Left lung (tissue), 10 donors: ENCODE measurements around the gene DLG2. TPM values are rescaled to one million over a fixed set of nuclear protein-coding genes. Genes with fewer than 3 reads are reported as not detected.

Experiments used
- ATAC-seq: fragments of 200-7000 bp; cut with Tn5 transposase; one replicate; pipeline ENCODE4 v1.9.1; 2020; ENCODE audit warnings: moderate library complexity
- DNase-seq, 4 donors: peaks; one replicate each; pipeline ENCODE4 v3.0.0-alpha.2; 2013 to 2020
- H3K27ac ChIP-seq, 2 donors: fragments of 200-600 bp; sonication (generic) in 1 of 2; one replicate each; pipeline versions ENCODE4 v1.5.0 to v1.8.0; 2020 to 2021
- H3K27me3 ChIP-seq, 2 donors: fragments of 200-600 bp; sonication (generic) in 1 of 2; one replicate each; pipeline versions ENCODE4 v1.5.0 to v1.8.0; 2020 to 2021
- H3K36me3 ChIP-seq, 2 donors: fragments of 200-600 bp; sonication (generic) in 1 of 2; one replicate each; pipeline versions ENCODE4 v1.5.0 to v1.8.0; 2020 to 2021
- H3K4me1 ChIP-seq, 2 donors: fragments of 200-600 bp; one replicate each; pipeline ENCODE4 v1.8.0; 2021
- H3K4me3 ChIP-seq, 2 donors: fragments of 200-600 bp; sonication (generic) in 1 of 2; one replicate each; pipeline versions ENCODE4 v1.5.0 to v1.8.0; 2020 to 2021; ENCODE audit warnings: mild to moderate bottlenecking in 1 of 2
- H3K9me3 ChIP-seq, 2 donors: fragments of 200-600 bp; sonication (generic) in 1 of 2; one replicate each; pipeline versions ENCODE4 v1.5.0 to v1.8.0; 2020 to 2021
- CTCF ChIP-seq, 2 donors: fragments of 200-600 bp; sonication (generic) in 1 of 2; IDR thresholded peaks; one replicate each; pipeline versions ENCODE4 v1.5.0 to v1.8.0; 2021; ENCODE audit warnings: antibody characterized with exemption in 2 of 2
- intact Hi-C, 2 donors: fragments of 100-400 bp; cut with DNase I; formaldehyde crosslinking; loops; one replicate each; pipeline versions ENCODE4 v1.11.2 to v1.14.2; 2022
- polyA plus RNA-seq, 6 donors: library from polyadenylated mRNA; unstranded; fragments of 120-200 nt; gene quantifications; one replicate each; pipeline ENCODE4 v1.2.1, GENCODE V29; 2013; ENCODE audit not compliant: insufficient read length in 6 of 6
- total RNA-seq, 2 donors: library from RNA; stranded (reverse); fragmentation: NEBNext Ultra II Directional; extraction: Animal tissue kit (Norgen Biotek cat#: 25700); gene quantifications; one replicate each; pipeline ENCODE4 v1.2.1, GENCODE V29; 2021
- donor health status: DM: no; HTN: yes; CAD: no.
- donor health status: DM: no; HTN: no; CAD: no.

The DLG2 gene
- total and polyA plus RNA-seq, 8 donors, result 4.5 to 15.0 (median 8.6) TPM

- intact Hi-C loops, result no loop called here
- ATAC-seq, result no peak
Observed at GRCh38 chr11:83533166-83533565, 2094.0 kb downstream of the DLG2 start.

GRCh38 chr11:83528877-83529276 is 2098.3 kb downstream of the DLG2 start:
- TF ChIP-seq CTCF (IDR thresholded peaks at IDR 0.05), result no peak
- intact Hi-C loops, result no loop called here

More at GRCh38 chr11:83533166-83533565, 2094.0 kb downstream of the DLG2 start:
- no peaks in the 10 kb centered on the region for H3K27me3 ChIP-seq
- H3K4me1 ChIP-seq, result no peaks in the 10 kb centered on the region
- H3K27ac ChIP-seq, result no peak overlapping the region
- no peak for DNase-seq
- no peak for TF ChIP-seq CTCF (IDR thresholded peaks at IDR 0.05)
- H3K9me3 ChIP-seq, result no peaks in the 10 kb centered on the region
- H3K36me3 ChIP-seq, result no peaks in the 10 kb centered on the region
- H3K4me3 ChIP-seq, result no peak overlapping the region

DNA sequence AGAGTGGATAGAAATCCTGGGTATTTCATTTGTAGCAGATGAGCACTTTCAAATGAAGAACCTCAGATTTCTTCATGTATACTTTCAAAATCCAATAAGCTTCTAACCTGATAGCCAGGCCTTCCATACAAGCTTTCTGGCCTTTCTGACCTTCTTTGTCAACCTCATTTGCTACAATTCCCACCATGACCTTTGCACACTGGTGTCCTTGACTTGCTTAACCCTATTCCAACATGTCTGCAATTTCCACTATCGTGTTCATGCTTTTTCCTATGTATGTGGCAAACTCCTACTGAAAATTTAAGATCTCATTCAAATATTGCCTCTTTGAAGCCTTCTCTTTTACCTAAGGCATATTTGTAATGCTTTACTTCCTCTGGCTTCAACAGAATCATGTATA is 2098.9 kb downstream of the DLG2 start:
- intact Hi-C loops, result no loop called here
- no peak for TF ChIP-seq CTCF (IDR thresholded peaks at IDR 0.05)
- Histone ChIP-seq H3K9me3 (no peaks in the 10 kb centered on the region), H3K4me3 (no peak overlapping the region), H3K4me1 (no peaks in the 10 kb centered on the region), H3K36me3 (no peaks in the 10 kb centered on the region), H3K27ac (no peak overlapping the region), H3K27me3 (no peaks in the 10 kb centered on the region)
- ATAC-seq, result no peak
- DNase-seq, result no peak

More at GRCh38 chr11:83528877-83529276, 2098.3 kb downstream of the DLG2 start:
- H3K27me3 ChIP-seq, result no peaks in the 10 kb centered on the region
- no peaks in the 10 kb centered on the region for H3K4me1 ChIP-seq
- H3K4me3 ChIP-seq, result no peak overlapping the region
- DNase-seq (no peak), ATAC-seq (no peak)
- no peak overlapping the region for H3K27ac ChIP-seq
- no peaks in the 10 kb centered on the region for H3K36me3 ChIP-seq
- H3K9me3 ChIP-seq, result no peaks in the 10 kb centered on the region

GRCh38 chr11:83523676-83524075 is 2103.5 kb downstream of the DLG2 start:
- no peaks in the 10 kb centered on the region for H3K36me3 ChIP-seq
- H3K9me3 ChIP-seq, result no peaks in the 10 kb centered on the region
- no peaks in the 10 kb centered on the region for H3K27me3 ChIP-seq
- no peak for TF ChIP-seq CTCF (IDR thresholded peaks at IDR 0.05)
- intact Hi-C loops, result no loop called here
- H3K4me1 ChIP-seq, result no peaks in the 10 kb centered on the region
- no peak for ATAC-seq
- DNase-seq, result no peak
- no peak overlapping the region for H3K4me3 ChIP-seq
- no peak overlapping the region for H3K27ac ChIP-seq

- intact Hi-C loops, result no loop called here
- H3K36me3 ChIP-seq, result no peaks in the 10 kb centered on the region
- no peak for TF ChIP-seq CTCF (IDR thresholded peaks at IDR 0.05)
- no peak overlapping the region for H3K4me3 ChIP-seq
- peaks cover 0 to 2% of the 10 kb centered on the region in 2 donors for H3K9me3 ChIP-seq
- no peaks in the 10 kb centered on the region for H3K4me1 ChIP-seq
- no peaks in the 10 kb centered on the region for H3K27me3 ChIP-seq
- ATAC-seq (no peak), DNase-seq (no peak)
- no peak overlapping the region for H3K27ac ChIP-seq
Observed at GRCh38 chr11:83522911-83523310, 2104.2 kb downstream of the DLG2 start.
